Gastroesophageal sphincter (tissue), 3 donors: ENCODE measurements around the gene PRR22.

Experiments used
- EP300 ChIP-seq: sonication (generic); formaldehyde crosslinking; IDR thresholded peaks from one replicate; pipeline ENCODE4 v1.6.1; 2017; ENCODE audit warnings: antibody characterized with exemption, mild to moderate bottlenecking
- POLR2A ChIP-seq, 2 donors: fragments of 450-650 bp; IDR thresholded peaks; one replicate each; pipeline ENCODE4 v1.6.1; 2017; ENCODE audit warnings: antibody characterized with exemption in 2 of 2, mild to moderate bottlenecking in 2 of 2, moderate library complexity in 1 of 2
- POLR2AphosphoS5 ChIP-seq: sonication (generic); formaldehyde crosslinking; IDR thresholded peaks from one replicate; pipeline ENCODE4 v1.6.1; 2017; ENCODE audit warnings: antibody characterized with exemption
- TF ChIP-seq, protein P1 (sequence below), 4 experiments: fragments of 200-600 bp in 2 of 4; fragments of 450-650 bp in 2 of 4; sonication (generic) in 1 of 4; IDR thresholded peaks; one replicate each; pipeline ENCODE4 v1.5.1; 2017 to 2019; ENCODE audit warnings: antibody characterized with exemption in 4 of 4, mild to moderate bottlenecking in 2 of 4, moderate library complexity in 2 of 4

DNA sequence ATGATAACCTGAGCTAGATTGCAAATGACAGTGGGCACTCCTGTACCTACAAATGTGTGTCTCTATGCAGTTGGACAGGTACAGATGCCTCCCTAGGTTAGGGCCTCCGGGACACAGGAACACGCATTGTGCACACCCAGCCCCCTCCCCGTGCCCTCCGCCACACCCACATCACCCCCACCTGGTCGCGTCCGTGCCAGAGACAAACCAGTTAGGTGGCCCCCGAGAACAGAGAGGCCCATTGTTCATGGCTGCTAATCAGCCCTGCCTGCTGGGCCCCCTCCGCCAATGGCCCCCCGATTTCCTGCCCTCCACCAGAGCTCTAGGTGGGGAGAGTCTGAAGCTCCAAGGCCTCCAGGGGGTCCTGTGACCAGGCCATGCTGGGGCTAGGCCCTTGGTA lies 34.0 kb upstream of the PRR22 start:
- TF ChIP-seq POLR2AphosphoS5 (no peak), EP300 (no peak), POLR2A (IDR thresholded peaks at IDR 0.05) (no peak)
- TF ChIP-seq, protein P1, sequence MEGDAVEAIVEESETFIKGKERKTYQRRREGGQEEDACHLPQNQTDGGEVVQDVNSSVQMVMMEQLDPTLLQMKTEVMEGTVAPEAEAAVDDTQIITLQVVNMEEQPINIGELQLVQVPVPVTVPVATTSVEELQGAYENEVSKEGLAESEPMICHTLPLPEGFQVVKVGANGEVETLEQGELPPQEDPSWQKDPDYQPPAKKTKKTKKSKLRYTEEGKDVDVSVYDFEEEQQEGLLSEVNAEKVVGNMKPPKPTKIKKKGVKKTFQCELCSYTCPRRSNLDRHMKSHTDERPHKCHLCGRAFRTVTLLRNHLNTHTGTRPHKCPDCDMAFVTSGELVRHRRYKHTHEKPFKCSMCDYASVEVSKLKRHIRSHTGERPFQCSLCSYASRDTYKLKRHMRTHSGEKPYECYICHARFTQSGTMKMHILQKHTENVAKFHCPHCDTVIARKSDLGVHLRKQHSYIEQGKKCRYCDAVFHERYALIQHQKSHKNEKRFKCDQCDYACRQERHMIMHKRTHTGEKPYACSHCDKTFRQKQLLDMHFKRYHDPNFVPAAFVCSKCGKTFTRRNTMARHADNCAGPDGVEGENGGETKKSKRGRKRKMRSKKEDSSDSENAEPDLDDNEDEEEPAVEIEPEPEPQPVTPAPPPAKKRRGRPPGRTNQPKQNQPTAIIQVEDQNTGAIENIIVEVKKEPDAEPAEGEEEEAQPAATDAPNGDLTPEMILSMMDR (IDR thresholded peaks at IDR 0.05) = no peak
